GM19351 (cell line): ENCODE data around the gene KRTAP19-2.
"Not testable (repeated sequence)": the region's sequence is repeated elsewhere in the genome, so short reads cannot be mapped to it uniquely, and the experiment has no call there.

Experiments used
- ATAC-seq: cut with Tn5 transposase; IDR thresholded peaks from one replicate; pipeline ENCODE4 v1.9.1; 2021; ENCODE audit warnings: mild to moderate bottlenecking, moderate library complexity; ENCODE audit not compliant: unreplicated experiment

KRTAP19-2 gene

DNA sequence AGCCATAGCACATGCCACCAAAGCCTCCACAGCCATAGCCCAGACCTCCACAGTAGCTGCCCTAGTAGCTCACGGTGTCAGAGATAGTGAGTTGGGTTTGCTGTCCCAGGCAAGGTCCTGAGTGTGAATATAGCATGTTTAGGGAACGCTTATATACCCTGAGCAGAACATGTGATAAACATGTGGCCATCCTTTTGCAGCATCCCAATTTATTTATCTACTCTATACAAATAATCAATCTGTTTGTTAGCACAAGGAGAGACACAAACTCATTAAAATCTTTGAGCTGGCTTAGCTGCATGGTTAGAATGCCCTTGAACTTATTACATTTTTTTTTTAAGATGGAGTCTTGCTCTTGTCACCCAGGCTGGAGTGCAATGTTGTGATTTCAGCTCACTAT, at the start of gene KRTAP19-2:
Gene KRTAP19-2, minus strand, starts transcription at position 101 of the 400 bp plus-strand sequence. Its CDS starts 88 bp downstream, at position 13.
- ATAC-seq, result no peak

DNA sequence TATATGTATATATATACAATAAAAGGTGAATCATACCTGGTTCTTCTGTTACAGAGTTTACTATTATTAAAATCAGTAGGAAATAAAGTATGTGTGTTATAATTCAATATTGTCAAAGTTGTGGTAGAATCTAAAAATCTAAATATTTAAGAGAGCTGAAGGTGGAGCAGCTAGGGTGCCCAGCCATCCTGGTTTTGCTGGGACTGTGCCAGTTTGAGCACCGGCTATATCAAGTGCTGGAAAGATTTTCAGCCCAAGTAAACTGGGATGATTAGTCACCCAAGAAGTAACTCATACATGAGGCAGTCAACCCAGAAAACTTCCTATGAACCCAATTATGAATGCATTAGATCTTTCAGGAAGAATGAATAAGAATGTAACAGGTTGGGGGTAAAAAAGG, 31.6 kb upstream of the KRTAP19-2 start:
- ATAC-seq, result no peak

- no peak for ATAC-seq
Observed at GRCh38 chr21:30515681-30516080, 28.4 kb upstream of the KRTAP19-2 start.

GRCh38 chr21:30505621-30506205, 18.5 kb upstream of the KRTAP19-2 start:
- not testable (repeated sequence) for ATAC-seq

GRCh38 chr21:30502041-30502440, 14.8 kb upstream of the KRTAP19-2 start, which contains the start of gene KRTAP19-5:
TSS of gene KRTAP19-5 (minus strand) at chr21:30502141. CDS start at chr21:30502090, 51 bp downstream.
- ATAC-seq, result no peak

DNA sequence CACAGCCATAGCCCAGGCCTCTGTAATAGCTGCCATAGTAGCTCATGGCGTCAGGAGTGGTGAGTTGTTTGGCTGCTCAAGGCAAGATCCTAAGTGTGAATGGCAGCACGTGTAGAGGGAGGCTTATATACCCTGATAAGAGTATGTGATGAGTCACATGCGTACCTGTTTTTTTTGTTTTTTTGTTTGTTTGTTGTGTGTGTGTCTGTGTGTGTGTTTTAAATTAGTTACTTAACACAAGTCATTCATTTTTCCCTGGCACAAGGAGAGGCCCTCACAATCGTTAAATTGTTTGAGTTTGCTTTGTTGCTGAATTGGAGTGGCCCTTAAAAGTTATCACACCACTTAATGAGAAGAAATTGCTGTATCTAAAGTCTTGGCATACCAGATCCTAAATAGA, 9.8 kb upstream of the KRTAP19-2 start, which contains the start of gene KRTAP19-4:
Gene KRTAP19-4, minus strand, starts transcription at position 101 of the 400 bp plus-strand sequence. Its CDS starts 55 bp downstream, at position 46.
- no peak for ATAC-seq

GRCh38 chr21:30491963-30492428, 4.8 kb upstream of the KRTAP19-2 start, which contains the start of gene KRTAP19-3:
TSS of gene KRTAP19-3 (minus strand) at chr21:30492013. CDS start at chr21:30491957, 56 bp downstream.
- no peak for ATAC-seq

- ATAC-seq, result no peak
Observed at GRCh38 chr21:30486180-30486579, 1.1 kb downstream of the KRTAP19-2 start.

- ATAC-seq, result no peak
Observed at GRCh38 chr21:30482130-30482529, 5.1 kb downstream of the KRTAP19-2 start.

DNA sequence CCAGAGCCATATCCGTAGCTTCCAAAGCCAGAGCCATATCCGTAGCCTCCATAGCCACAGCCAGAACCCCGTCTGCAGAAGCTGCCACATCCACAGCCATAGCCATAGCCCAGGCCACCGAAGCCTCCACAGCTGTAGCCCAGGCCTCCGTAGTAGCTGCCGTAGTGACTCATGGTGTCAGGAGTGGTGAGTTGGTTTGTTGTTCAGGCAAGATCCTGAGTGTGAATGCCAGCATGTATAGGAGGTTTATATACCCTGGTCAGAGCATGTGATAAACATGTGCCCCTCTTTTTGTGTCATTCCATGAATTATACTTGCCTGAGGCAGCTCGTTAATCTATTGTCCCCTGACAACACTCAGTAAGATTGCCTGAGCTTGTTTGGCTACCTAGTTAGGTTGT, 7.1 kb downstream of the KRTAP19-2 start, which contains the start of gene KRTAP19-1:
Gene KRTAP19-1, minus strand, starts transcription at position 223 of the 400 bp plus-strand sequence. Its CDS starts 50 bp downstream, at position 173.
- no peak for ATAC-seq

GRCh38 chr21:30479259-30479658, 8.0 kb downstream of the KRTAP19-2 start:
- no peak for ATAC-seq

- ATAC-seq, result no peak
Observed at GRCh38 chr21:30478004-30478403, 9.2 kb downstream of the KRTAP19-2 start.

DNA sequence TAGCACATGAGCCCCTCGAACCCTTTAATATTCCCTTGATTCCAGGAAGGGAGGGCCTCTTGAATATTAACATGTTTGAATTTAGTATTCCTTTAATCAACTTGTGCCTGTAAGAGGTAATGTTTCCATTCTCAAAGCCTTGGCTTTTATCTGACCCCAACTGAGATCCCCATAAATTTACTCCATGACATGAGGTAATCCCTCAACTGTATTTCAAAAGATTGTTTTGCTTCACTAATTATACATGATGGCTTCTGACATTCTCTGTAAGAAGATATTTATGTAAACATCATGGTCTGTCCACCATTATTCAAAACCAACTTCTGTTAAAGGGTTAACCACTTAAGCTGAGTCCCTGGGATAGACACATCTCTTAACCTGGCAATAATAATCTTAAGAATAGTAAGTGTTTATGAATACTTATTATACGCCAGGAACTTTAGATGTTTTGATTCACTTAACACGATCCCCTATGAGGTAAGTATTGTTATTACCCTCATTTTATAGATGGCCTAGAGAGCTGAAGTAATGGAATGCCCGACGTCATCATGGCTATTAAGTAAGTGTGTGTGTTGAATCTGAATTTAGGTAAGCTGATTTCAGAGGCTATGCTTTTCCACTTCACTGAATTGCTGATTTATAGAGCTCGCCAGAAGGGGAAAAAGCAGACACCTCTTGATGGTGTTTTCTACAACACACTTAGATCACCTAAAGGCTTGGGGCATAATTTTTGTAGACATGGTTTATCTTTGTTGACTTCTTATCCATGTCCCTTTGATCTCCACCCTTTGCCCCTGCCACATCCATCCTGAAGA, 18.1 kb downstream of the KRTAP19-2 start:
- no peak for ATAC-seq

- ATAC-seq, result no peak
Observed at GRCh38 chr21:30463713-30464112, 23.5 kb downstream of the KRTAP19-2 start.

DNA sequence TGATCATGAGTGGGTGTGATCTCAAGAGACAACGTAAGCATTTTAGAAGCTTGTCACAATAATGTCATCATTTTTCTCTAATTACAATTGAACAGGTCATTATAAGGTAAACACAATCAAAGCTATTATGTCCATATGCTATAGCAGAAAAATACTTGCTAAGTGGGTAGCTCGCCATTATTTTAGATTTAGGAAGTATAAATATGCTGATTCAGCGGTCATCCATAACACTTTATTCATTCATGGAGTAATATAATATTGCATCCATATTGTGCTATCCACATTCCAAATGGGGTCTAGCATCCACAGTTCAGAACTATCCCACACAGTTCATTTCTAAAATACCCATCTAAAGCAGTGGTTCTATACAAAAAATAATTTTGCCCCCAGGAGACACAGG, 38.7 kb downstream of the KRTAP19-2 start:
- no peak for ATAC-seq

DNA sequence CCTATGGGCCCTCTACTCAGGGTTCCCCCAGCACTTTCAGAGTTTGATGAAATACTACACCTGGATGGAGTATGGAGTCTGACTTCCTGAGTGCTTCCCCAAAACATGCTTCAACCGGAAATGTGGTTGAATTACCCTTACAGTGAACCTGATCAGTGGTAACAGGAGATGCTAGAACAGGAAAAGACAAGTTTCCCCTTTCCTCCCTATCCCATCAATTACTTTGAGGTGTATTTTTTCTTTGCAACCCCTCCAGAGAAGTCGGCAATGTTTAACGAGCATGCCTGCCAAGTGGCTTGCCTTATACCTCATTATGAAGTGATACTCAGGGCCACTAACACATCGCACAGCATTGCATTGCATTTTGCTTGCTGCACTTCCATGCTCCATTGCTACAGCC, 40.2 kb downstream of the KRTAP19-2 start:
- no peak for ATAC-seq

- ATAC-seq, result no peak
Observed at GRCh38 chr21:30444204-30444603, 43.0 kb downstream of the KRTAP19-2 start.

GRCh38 chr21:30443226-30443625, 44.0 kb downstream of the KRTAP19-2 start:
- ATAC-seq, result no peak

DNA sequence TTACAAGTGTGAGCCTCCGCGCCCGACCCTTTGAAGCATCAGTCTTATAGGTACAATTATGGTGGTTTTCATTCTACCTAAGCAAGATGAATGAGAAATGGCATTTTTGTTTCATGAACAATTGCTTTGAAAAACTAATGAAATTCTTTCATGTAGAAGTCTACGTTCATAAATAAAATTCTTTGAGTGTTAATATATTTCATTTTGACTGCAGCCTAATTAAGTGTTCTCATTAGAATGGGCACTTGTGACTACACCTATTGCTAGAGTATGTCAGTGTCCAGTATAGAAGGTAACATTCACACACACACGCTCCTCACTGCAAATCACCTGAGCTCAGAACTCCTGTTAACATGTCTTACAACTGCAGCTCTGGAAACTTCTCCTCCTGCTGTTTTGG, 47.3 kb downstream of the KRTAP19-2 start, which contains the start of gene KRTAP15-1:
Gene KRTAP15-1, plus strand, starts transcription at position 301 of the 400 bp plus-strand sequence. Its CDS starts 53 bp downstream, at position 354.
- ATAC-seq, result no peak
